GM18861 (cell line): ENCODE measurements around the gene ADIPOR2.
"Not testable (repeated sequence)": the region's sequence is repeated elsewhere in the genome, so short reads cannot be mapped to it uniquely, and the experiment has no call there.

Source experiments
- ATAC-seq: cut with Tn5 transposase; IDR thresholded peaks from one replicate; pipeline ENCODE4 v1.9.1; 2021; ENCODE audit not compliant: unreplicated experiment

Gene ADIPOR2

GRCh38 chr12:1731688-1732078 is 40.8 kb downstream of the ADIPOR2 start:
- not testable (repeated sequence) for ATAC-seq

- no peak for ATAC-seq
Measured at GRCh38 chr12:1732914-1733313, 42.0 kb downstream of the ADIPOR2 start.

GRCh38 chr12:1733712-1734111 is 42.8 kb downstream of the ADIPOR2 start:
- not testable (repeated sequence) for ATAC-seq

- no peak for ATAC-seq
Measured at GRCh38 chr12:1737652-1738286, 46.9 kb downstream of the ADIPOR2 start.

DNA sequence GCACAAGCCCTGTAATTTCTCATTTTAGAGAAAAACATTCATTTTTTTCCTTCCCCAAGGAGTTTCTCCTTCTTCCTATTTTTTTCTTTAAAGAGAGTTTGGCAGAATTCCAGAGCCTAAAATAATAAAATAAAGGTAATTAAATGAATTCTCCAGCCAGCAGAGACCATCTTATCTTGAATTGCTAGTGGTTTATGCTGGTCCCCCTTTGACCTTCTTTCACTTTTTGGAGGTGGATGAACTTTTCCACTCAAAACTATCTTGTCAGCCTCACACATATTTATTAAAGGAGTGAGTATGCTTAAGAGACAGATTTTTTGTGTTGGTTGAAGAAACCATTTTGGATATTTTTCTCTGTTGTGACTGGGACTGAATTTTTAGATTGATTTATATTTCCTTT is 47.6 kb downstream of the ADIPOR2 start:
- ATAC-seq, result no peak

DNA sequence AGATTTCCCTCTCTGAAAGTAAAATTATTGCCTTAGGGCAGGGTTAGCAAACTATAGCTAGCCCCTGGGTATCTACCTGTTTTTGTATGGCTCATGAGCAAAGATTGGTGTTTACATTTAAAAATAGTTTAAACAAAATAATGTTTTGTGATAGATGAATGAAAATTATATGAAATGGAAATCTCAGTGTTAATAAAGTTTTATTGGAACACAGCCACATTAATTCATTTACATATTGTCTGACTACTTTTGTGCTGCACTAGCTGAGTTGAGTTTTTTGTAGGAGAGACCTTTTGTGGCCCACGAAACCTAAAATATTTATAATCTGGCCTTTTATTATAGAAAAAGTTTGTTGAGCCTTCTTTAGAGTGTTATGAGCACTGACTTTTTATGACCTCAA is 48.5 kb downstream of the ADIPOR2 start:
- no peak for ATAC-seq

GRCh38 chr12:1740161-1740948 is 49.5 kb downstream of the ADIPOR2 start:
- no peak for ATAC-seq

DNA sequence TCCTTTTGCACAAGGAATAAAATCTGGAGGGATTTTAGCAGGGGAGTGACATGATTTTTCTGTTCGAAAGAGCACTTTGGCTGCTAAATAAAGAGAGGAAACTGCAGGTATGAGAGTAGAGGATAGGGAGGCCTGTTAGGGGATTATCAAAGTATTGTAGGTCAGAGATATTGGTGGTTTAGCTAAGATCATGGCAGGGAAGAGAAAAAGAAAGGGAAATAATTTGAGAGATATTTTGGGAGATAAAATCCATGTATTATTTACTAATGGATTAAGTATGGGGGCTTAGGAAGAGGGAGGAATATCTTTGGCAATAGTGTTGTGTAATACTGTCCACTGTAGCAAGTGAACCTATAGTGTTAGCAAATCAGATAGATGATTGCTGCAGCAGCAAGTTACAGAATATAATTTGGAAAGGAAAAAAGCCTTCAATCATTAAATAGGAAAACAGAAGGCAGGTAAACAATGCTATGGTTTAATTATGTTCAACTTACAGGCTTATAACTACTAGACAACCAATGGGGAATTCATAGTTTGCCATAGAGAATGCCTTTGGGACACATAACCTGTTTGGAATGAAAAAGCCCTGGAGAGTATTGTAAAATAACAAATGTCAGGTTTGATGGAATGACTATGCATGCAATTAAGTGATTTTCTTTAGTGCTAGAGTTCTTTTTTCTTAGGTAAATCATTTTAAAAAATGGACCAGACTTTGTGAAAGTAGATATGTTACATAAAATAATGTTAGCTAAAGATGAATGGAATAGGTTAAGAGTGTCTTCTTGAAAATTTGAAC is 50.5 kb downstream of the ADIPOR2 start:
- no peak for ATAC-seq

GRCh38 chr12:1744932-1745331 is 54.1 kb downstream of the ADIPOR2 start:
- ATAC-seq, result no peak

GRCh38 chr12:1747609-1748008 is 56.7 kb downstream of the ADIPOR2 start:
- ATAC-seq, result no peak

- ATAC-seq, result no peak
Measured at GRCh38 chr12:1749019-1749418, 58.1 kb downstream of the ADIPOR2 start.

DNA sequence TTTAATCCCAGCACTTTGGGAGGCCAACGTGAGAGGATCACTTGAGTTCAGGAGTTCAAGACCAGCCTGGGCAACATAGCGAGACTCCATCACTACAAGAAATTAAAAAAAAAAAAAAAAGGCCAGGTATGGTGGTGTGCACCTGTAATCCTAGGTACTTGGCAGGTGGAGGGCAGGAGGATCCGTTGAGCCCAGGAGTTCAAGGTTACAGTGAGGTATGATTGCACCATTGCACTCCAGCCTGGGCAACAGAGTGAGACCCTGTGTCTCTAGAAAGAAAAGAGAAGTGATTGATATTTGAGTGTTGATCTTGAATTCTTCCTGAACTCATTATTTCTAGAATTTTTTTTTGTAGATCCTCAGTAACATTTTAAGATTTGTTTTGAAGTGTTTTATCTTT is 59.4 kb downstream of the ADIPOR2 start:
- ATAC-seq, result no peak

- ATAC-seq, result no peak
Measured at GRCh38 chr12:1758376-1758775, 67.5 kb downstream of the ADIPOR2 start.

GRCh38 chr12:1758887-1759286 is 68.0 kb downstream of the ADIPOR2 start:
- no peak for ATAC-seq

GRCh38 chr12:1760566-1761382 is 69.9 kb downstream of the ADIPOR2 start:
- no peak for ATAC-seq

DNA sequence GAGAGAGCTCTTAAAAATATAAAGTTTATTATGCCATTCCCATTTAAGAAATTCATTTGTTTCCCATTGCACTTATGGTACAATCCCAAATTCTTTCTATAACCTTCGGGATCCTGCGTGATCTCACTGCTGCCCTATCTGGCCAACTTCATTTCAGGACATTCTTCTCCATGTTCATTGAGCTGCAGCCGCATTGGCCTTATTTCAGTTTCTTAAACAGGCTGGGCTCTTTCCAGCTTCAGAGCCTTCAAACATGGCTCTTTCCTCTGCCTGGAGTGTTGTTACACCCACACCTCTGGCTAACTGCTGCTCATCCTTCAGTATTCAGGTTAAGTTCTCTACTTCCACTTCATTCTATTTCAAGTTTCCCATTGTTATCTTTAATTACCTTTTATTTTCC is 71.0 kb downstream of the ADIPOR2 start:
- ATAC-seq, result no peak

DNA sequence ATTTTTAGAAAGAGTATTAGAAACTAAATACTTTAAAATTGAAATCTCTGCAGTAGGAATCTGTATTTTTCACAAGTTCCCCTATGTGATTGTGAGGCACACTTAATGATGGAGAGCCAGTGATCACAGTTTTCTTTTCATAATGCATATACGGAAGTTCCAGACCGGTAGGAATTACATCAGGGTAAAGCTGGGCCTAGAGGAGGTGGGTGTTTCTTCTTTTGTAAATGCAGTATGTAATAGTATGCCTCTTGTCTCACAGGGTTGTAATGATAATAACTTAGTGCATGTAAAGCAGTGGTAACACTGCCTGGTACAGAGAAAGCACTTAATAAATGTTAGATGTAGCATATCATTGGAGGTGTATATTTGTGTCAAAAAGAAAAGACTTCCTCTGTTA is 72.3 kb downstream of the ADIPOR2 start:
- ATAC-seq, result no peak

DNA sequence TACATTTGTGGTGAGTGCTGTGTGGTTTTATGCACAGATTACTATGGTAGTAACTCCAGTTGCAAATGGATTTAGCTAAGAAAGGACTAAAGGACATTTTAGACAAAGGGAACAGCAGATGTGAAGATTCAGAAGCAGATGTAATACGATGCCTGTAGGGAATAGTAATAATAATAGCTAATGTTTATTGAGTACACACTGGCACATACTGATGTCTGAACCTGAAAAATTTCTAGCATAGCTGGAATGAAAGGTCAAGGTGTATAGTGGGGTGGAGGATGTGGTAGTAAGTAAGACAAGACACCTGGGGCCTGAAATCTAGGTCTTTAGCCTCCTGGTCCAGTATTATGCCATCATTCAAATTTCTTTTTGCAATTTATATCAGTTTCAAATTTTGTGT is 75.2 kb downstream of the ADIPOR2 start:
- ATAC-seq, result no peak

DNA sequence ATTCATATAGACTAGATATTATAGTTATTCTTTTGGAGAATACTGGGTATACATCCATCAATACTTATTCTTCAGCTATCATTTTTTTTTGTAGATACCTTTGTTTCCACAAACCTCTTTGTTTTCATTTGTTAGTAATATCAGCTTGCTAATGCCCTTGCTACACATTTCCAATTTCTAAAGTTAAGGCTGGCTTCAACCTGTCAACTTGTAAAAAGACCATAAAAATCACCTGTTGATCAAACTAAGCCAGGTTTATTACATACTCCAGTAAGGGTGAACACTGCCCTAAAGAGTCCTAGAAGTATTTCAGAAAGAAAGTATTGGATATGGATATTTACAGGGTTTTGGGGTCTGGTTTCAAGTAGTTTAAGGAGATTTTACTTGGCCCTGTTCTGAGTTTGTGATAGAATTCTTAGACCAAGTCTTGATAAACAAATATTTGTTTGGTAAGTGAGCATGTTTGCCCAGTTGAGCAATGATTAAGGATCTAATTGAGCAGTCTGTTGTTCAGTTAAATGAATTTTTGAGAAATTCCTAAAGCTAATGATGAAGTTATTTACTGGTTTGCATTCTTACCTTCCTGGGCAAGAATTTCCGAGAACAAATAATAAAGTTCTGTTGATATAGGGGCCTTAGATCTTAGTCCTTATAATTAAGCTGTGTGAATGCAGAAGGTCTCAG is 76.7 kb downstream of the ADIPOR2 start:
- no peak for ATAC-seq

DNA sequence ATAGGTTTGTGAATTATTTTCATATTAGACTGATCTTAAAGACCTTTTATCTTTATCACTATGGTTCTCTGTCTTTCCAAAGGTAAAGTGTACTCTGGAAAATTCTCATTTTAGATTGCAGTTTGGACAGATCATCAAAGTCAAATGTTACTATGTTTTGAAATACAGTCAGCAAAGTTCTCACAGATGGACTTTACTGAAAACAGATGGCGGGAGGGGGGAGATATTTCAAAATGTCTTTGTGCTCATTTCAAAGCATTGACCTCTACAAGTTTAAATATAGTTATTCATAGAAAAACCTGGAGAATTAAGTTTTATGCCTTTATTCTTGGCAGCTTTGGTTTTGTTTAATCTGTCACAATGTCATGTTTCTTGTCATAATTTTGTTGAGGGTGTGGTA is 77.7 kb downstream of the ADIPOR2 start:
- ATAC-seq, result no peak
